Stimulated activated CD8-positive, alpha-beta memory T cell treated with anti-CD3 and anti-CD28 coated beads, Interleukin-2, amount 100 ng/mL, for 1 hour (primary cell): Measurements from ENCODE around the gene HTR6.
A peak's percentile ranks its signal among the peaks of the same experiment; 100 is the strongest.
"Not testable (repeated sequence)": the region's sequence is repeated elsewhere in the genome, so short reads cannot be mapped to it uniquely, and the experiment has no call there.

Experiments used
- DNase-seq, 2 donors: peaks; one replicate each; pipeline ENCODE4 v3.0.0-alpha.2; 2020; ENCODE audit warnings: low read depth in 2 of 2

Gene HTR6

DNA sequence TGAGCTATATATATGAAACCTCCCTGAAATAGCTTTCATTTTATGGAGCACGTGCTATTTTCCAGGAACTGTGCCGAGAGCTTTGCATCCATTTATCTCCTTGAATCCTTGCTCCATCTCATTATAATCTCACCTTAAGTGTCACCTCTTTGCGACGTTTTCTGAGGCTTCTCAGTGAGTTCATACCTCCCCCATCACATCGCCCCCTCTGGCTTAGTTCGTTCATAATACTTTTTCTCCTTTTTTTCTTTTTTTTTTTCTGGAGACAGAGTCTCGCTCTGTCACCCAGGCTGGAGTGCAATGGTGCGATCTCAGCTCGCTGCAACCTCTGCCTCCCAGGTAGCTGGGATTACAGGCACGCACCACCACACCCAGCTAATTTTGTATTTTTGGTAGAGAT, 25.4 kb upstream of the HTR6 start:
- not testable (repeated sequence) for DNase-seq

DNA sequence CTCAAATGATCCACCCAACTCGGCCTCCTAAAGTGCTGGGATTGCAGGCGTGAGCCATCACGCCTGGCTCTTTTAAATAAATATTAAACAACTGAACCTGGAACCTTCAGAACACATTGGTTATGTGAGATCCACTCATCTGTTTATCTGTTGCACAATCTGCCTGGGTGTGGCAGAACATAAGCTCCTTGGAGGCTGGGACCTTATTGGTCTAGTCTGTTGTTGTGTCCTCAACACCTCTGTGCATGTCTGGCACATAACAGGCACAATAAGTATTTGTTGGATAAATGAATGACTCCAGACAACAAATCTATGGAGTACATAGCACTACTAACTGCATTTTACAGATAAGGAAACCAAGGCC, 24.7 kb upstream of the HTR6 start:
- DNase-seq = no peak

DNA sequence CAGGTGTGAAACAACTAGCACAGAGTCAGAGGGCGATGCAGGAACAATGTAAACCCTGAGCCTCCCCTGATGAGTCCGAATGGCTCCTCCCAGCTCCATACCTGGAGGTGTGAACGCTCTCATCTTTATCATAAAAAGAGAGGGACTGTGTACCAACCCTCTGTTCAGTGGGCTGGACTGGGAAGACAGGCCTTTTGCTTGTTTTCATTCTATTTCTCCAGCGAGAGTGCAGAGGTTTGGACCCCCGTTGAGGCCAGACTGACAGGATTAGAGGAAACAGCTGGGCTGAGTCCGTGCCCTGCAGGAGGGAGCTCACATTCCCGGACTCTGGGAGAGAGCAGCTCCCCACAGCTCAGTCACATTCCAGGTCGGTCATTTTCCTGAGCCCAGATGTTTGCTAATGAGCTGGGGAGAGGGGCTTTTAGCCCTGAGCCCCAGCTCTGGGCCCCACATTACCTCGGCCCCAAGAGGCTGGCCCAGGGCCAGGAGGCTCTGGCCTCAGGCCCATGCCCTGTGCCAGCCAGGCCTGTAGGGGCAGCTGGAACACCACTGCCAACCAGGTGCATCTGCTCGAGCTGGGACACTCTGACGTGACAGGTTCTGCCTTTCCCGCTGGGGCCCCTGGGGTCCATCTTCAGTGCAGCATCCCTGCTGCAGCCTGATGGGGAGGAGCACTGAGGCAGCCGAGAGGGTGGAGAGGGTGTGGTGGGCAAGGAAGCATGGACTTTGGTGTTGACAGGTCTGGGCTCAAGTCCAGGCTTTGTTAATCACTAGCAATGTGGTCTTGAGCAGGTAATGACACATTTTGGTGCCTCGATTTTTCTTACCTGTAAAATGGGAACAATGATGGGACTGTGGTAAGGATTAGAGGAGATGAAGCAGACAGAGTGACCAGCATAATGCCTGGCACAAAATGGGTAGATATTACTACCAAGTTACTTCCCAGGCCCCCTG, 24.0 kb upstream of the HTR6 start:
- DNase-seq = no peak

DNA sequence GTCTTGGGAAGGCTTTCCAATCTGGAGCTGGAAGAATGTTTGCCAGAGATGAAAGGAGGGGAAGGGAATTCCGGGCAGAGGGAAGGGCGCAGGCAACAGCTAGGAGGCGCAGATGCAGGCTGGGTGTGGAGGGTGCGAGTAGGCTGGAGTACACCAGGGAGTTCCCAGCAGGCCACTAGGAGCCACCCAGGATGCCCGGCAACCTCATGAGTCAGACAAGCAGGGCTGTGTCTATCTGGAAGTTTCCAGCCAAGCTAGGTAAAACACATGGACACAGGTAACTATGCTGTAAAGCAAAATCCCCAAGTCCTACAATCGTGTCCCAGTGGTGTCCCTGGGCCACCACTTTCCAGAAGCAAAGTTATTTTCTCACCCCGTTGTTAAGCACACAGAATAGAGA, 21.6 kb upstream of the HTR6 start:
- no peak for DNase-seq

DNA sequence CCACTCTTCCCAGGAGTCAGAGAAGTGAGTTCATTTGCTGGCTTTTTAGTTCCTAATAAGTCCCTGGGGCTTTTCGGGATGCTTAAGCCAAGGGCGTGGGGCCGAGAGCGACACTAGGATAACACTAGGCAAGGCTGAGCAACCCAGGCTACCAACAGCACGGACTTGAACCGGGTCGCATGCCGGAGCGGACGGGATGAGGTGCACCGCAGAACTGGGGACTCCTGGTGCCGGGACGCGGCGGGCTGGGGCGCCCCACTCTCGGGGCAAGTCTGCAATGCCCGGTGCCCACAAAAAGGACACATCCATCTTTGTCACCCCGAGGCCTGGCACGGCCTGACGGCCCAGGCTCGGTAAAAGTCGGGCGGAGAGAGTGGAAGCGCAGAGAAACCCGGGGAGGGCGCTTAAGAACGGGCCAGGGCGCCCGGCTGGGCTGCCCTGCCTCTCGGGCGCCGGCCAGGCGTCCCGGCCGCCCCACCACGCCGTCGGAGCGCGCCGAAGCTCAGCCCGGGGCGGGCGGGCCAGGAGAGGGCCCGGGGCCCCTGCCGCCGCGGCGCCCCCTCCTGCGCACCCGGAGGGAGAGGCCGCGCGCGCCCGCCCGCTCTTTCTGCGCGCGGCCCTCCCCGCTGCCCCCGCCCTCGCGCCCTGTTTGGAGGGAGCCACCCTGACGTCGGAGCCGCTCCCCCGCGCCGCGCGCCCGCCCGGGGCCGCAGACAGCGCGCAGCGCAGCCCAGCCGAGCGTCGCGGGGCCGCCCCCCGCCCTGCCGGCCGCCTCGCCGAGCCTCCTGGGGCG, 20.9 kb upstream of the HTR6 start, which contains the start of gene NBL1:
Gene NBL1, plus strand, starts transcription at position 710 of the 793 bp plus-strand sequence. CDS start 10,720 bp downstream, outside the sequence.
- DNase-seq = peak; percentile 54 to 55

DNA sequence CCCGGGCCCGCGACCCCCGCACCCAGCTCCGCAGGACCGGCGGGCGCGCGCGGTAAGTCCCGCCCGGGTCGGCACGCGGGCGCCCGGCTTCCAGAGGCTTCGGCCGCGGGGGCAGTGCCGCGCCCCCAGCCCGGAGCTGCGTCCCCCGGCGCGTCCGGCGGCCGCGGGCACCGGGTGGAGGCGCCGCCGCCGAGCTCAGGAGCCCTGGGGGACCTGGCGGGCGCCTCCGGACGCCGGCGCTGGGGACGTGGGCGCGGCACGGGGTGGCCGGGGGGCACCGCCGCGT, 20.3 kb upstream of the HTR6 start:
- DNase-seq = no peak

DNA sequence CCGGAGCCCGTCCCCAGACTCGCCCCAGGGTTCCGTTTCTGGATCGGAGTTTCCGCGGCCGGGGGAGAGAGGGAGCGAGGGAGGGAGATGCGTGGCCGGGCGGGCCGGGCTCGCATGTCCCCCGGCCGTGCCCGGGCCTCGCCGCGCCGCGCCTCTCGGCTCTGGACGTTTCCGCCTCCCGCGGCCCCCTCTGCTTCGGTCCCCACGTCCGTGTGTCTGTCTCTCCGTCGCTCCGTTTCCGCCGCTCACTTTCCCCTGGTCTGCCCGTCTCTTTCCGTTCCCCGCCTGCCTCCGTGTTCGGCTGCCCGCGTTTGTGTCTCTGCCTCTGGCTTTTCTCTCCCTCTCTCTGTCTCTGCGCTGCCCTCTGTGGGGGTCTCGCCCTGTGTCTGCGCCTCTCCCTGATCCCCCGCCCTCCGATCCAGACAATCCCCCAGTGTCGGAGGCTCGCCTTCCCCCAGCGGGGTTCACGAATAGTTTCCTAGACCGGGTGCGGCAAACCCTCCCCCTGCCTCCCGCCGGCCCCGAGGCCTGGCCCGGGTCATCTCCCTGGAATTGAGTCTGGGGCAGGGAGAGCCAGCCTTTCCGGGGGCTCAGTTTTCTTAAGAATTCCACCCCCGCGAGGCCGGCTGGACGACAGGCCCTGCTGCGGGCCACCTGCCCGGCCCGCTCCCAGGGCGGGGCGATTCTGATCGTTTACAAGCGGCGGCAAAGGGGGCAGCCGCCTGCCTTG, 19.8 kb upstream of the HTR6 start:
- DNase-seq = no peak

DNA sequence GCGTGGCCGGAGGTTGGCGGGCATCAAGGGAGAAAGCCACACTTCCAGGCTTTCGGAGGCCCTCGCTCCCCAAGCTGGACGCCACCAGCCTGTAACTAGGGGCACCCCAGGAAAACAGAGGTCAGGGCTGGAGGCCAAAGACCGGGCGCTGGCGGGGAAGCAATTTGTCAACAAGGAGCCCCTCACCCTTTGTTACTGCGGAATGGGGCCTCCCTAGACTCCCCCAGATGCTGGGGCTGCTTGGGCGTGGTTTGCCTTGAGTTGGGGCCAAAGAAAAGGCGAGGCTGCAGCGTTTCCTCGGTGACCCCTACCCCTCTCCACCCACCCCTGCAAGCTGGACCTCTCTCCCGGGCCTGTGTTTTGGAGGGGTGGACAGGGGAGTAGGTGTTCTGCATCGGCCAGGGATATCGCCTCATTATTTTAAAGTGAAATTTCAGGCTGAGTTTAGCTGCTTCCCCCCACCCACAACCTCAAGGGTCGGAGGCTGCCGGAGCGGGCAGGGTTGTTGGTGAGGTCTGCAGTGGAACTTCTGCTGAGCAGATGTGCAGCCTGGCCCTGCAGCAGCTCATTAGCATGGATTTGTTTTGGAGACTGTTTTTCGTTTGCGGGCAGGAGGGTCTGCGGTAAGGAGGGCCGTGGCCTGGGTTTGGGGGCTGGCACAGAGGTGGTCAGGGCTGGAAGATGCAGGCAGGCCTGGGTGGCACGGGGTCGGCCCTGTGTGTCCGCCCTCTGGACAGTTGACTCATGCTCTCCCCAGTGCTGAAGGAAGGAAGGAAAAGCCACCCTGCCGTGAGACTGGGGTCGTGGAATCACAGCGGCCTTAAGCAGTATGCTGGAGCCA, 19.0 kb upstream of the HTR6 start:
- DNase-seq = no peak

DNA sequence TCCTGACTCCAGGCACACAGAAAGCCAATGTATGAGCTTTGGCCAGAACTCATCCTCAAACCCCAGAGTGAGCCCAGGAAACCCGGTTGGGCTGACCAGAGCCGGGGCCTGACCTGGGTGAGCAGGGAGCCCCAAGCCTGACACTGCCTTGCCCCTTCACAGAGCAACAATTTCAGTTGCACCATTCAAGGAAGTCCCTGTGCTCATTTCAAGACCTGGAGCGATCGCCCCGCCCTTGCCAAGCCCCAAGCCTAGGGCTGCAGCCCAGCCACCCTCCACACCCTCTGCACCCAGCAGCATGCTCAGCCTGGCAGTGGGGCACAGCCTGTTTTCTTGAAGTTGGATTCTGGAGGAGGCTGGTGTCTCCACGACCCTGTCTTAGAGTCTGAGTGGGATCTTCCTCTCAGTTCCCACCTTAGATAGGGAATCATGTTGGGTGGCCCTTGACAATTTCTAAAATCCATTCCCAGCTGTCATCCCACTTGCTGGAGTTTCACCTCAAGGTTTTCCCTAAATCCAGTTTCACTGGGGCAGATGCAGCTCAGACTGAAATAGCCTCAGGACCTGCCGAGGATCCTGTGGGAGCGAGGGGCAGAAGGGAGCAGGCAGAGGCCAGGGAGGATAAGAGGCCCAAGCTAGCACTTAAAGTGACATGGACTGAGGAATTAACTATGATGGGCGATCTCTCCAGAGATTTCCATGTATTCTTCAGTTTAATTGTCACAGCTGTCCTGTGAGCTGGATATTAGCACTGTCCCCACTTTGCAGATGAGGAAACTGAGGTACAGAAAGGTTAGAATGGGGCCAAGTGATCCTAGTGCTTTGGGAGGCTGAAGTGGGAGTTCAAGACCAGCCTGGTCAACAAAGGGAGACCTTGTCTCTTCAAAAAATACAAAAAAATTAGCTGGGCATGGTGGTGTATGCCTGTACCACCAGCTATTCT, 18.0 kb upstream of the HTR6 start:
- DNase-seq = no peak

DNA sequence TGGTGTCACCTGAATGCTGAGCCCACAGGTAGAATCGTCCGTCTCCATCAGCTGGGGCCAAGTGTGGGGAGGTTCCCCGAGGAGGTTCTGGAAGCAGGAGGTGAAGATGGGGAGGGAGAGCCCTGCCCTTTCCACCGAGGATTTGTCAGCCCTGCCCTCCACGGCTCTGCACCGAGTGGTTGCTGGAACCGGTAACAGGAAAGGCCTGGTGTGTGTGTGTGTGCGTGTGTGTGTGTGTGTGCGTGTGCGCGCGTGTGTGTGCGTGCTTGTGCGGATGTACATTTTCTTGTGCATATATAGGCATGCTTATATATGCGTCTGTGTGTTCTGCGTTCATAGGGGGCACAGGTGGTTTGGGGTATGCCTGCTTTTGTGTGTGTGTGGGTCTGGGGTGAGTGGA, 17.0 kb upstream of the HTR6 start:
- no peak for DNase-seq

DNA sequence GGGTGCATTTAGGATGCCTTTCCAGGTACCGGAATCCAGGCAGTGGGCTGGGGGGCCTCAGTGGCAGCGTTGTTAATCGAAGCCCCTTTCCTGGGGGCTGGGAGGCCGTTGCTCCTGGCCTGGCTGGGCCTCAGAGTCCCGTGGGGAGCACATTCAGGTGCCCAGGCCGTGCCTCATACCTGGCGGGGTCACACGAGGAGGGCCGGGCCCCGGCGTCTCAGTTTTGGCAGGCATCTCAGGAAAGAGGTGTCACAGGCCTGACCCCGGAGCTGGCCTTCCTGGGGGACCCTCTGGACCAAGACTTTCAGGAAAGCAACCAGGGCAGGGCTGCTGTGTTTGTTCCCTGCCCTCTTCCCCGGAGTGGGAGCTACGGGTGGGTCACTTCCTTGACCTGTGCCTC, 16.4 kb upstream of the HTR6 start:
- DNase-seq = no peak

DNA sequence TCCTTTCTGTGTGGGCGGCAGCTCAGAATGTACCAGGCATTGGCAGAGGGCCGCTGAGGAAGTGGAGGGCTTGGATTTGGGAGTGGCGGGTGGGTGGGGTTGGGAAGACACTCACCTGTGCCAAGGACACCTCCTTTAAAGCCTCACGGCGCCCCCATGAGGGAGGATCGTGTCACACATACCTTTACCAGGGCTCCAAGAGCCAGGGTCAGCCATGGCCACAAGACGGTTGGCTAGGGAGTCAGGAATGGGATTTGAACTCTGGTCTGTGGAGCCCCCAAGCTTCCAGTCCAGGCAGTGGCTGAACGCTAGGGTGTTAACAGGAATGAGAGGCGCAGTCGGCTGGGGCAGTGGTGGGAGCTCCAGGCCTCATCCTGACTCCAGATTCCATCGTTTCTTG, 16.0 kb upstream of the HTR6 start:
- DNase-seq = no peak

DNA sequence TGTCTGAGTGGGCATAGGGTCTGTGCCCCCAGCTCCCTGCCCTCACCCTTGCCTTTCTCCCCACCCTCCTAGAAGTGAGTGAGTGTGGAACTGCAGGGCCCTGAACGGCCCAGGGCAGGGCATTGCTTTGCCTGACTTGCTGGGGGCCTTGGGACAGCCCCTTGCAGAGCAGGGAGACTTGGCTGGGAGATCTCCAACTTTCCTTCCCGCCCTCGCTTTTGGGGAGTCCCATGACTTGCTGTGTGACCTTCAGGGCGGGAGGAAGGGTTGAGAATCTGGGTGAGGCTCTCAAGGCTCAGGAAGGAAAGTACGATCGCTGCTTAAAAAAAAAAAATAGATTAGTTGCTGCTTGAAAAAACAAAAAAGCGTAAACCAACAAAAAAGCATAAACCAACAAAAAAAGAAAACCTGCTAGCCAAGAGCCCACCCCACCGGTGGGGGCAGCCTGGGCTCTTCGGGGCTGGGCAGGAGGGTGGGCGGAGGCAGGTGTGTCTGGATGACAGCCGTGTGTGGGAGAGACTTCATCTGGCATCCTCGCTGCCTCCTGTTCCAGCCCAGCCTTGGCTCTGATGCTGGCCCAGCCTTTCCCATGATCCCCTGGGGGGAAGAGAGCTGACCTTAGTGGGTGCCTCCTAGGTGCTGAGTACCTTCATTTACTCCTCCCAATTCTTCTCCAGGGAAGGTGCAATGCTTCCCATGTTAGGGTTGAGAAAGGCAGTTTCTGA, 14.1 kb upstream of the HTR6 start:
- no peak for DNase-seq

DNA sequence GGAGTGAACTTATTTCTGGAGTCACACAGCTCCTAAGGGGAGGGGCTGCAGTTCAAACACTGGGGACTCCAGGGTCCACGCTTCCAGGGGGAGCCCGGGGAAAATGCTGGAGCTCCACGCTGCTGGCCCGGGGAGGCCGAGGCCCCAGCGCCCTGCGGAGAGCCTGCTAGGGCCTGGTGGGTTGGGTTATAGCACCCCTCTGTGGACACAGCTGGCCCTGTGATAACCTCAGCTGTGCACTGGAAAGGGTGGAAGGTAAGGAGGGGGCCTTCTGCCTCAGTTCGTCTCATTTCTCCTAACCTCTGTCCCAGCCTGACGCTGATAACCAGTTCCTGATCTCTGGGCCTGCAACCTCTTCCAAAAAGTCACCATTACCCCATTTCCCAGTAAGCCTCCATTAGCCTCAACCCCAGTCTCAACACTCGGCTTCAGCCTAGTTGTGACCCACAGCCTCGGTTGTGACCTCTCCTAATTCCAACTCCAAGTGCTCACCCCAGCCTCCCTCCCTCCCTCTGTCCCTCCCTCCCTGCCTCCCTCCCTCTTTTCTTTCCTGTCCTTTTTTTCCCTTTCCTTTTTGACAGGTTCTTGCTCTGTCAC, 13.4 kb upstream of the HTR6 start:
- peak in 1 of 2 donors; percentile 34 for DNase-seq

DNA sequence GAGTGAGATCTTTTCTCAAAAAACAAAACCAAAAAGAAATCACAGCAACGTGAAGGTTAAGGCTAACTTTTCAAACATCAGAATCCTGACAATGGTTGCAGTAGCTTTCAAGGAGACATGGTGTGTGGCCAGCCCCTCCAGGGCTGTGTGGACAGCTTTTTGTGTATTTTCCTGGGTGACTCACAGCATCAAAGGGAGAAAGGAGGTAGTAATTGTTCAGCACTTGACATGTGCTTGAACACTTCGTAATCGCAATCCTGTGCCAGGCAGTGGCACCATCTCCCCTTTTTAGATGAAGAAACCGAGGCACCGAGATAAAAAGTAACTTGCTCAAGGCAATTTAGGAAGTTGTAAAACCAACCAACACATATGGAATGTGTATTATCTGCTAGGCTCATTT, 10.3 kb upstream of the HTR6 start:
- no peak for DNase-seq

DNA sequence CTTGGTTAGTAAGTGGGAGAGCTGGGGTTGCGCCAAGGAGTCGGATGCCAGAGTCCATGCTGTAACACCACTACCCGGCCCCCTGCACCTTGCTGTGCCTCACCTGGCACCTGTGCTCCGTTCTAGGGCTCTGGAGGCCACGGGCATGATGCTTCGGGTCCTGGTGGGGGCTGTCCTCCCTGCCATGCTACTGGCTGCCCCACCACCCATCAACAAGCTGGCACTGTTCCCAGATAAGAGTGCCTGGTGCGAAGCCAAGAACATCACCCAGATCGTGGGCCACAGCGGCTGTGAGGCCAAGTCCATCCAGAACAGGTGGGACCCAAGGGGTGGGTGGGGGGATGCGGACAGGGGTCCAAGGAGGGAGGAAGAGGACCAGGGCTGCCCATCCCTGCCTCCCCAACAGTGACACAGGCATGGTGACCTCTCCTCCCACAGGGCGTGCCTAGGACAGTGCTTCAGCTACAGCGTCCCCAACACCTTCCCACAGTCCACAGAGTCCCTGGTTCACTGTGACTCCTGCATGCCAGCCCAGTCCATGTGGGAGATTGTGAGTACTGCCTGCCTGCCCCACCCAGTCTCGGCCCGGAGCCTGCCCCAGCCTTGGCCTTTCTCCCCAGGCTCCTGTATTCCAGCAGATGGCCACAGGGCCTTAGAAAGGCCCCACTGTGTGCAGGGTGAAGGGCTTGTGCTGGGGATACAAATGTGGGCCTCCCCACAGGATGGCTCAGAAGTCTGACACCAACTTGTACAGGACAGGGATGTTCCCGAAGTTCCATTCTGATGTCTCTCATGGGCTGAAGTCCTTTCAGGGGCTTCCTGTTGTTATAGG, 9.6 kb upstream of the HTR6 start:
- no peak for DNase-seq

DNA sequence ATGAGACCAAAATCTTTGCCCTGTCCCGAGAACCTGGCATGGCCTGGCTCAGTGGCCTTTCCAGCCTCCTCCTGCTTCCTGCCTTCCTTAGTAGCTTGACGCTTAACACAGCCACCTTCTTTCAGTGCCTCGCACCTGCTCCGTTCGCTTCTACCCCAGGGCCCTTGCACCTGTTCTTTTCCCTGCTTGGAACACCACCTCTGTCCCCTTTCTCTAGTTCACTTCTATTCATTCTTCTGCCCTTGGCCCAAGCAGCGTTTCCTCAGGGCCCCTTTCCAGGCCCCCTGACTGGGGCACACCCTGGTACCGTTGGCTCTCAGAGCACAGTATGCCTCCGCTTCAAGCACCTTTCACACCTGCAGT, 9.0 kb upstream of the HTR6 start:
- DNase-seq = no peak

DNA sequence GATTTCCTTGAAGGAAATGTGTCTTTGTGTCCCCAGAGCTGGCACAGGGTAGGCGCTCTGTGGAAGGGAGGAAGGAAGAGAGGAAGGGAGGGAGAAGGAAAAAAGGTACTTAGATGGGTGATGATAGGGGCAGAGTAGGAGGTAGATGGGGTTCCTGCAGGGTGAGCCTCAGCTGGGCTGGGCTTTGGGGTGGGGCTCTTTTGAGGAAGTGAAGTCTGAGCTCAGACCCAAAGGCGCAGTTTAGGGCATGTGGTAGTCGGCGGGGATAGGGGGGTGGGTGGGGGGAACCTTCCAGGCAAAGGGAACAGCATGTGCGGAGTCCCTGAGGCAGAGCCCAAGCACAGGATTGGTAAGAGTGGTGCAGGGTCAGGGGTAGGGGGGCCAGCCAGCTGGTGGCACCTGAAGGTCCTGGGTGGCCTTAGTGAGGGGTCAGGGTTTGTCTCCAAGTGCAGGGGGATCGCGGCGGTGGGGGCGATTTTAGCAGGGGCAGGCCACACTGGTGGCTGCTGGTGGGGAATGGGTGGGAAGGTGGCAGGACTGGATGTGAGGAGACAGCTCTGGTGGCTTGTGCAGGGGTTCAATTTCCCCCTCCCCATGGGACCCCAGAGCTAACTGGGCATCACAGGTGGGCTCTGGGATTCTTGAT, 8.4 kb upstream of the HTR6 start:
- DNase-seq = no peak
